ENCODE measurements around the gene MCIDAS.
A peak's percentile ranks its signal among the peaks of the same experiment; 100 is the strongest.

Gene MCIDAS

DNA sequence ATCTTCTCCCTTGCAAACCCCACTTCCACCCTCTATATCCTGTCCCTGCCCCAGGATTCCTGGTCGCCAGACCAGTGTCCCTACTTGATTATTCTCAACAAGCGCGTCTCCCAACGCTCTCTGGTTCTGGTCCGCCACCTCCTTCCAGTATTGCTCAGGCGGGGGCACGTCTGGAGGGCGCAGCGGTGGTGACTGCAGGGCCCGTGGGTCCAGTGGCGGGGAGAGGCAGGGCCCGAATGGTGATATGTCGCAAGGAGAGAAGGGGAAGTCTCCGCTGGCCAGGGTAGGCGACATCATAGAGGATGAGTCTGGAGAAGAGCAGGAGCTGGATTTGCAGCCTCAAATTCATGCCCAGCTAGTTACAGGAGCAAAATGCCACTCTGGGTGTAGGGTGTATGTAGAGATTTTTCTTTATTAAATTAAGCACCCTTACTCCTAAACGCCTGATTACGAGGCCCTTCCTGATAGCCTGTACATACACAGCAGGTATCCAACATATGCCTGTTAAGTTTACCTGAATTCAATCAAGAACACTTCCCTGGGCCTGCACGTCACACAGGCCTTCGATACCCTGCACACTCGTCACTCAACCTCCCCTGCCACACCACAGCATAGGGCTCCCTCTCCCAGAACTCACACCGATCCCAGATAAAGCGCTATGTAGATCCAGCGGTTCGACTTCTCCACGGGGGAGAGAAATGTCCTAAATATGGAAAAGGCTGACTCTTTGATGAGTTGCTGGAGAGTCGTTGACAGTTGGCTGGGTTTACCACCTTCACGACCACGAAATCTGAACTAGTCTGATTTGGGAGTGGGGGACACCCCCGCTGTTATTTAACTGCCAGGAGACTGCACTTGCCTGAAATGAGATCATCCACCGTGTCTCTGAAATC is 4.8 kb downstream of the MCIDAS start:
- peak; percentile 14 for DNase-seq (ENCODE audit: low spot score)

- peak; percentile 18 for DNase-seq (ENCODE audit: low spot score)
Observed at GRCh38 chr5:55220433-55221185, 6.5 kb downstream of the MCIDAS start.

DNA sequence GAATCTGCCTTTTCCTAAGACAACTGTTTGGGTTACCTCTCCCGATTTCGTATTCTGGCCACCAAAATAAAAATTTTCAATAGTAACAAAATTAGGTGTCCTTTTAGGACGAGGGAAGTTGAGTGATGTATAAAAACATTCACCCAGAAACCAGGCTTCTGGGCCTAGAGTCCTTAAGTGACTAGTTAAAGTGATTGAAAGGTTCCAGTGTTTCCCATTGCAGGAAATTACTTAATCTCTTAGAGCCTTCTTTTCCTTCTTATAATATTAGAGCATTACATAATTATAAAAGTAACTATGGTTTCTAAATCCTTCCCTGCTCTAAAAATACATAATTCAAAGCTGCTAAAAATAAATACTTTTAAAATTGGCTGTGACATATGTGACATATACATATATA is 7.3 kb downstream of the MCIDAS start:
- DNase-seq (ENCODE audit: low spot score): no peak

DNA sequence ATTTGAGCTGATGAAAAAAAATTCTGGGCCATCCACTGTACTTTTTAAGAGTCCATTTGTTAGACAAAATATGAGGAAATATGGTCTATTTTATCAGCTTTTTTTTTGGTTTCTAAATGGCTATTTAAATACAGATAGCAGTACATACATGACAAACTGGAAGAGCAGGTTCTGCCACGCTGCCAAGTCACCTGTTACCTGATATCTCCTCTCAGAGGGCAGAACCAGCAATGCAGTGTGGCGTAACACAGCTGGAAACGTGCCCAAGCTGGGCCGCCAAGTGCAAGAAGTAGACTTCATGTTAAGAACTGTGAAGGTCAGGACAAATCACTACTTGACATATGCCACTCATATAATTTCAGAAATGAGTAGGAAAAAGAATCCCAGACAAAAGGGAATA is 8.1 kb downstream of the MCIDAS start:
- DNase-seq (ENCODE audit: low spot score): no peak

- DNase-seq (ENCODE audit: low spot score): no peak
Observed at GRCh38 chr5:55211184-55211874, 15.8 kb downstream of the MCIDAS start.

- no peak for DNase-seq (ENCODE audit: low spot score)
Observed at GRCh38 chr5:55205001-55205400, 22.1 kb downstream of the MCIDAS start.

DNA sequence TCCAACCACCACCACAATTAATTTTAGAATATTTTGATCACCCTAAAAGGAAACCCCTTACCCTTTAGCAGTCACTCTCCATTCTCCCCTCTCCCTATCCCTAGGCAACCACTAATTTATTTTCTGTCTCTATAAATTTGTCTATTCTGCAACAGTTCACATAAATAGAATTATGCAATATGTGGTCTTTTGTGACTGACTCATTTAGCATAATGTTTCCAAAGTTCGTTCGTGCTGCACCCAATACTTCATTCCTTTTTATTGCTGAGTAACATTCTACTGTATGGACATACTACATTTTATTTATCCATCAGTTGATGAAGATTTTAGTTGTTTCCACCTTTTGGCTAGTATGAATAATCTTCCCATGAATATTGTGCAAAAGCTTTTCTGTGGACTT is 36.0 kb downstream of the MCIDAS start:
- DNase-seq (ENCODE audit: low spot score): no peak

DNA sequence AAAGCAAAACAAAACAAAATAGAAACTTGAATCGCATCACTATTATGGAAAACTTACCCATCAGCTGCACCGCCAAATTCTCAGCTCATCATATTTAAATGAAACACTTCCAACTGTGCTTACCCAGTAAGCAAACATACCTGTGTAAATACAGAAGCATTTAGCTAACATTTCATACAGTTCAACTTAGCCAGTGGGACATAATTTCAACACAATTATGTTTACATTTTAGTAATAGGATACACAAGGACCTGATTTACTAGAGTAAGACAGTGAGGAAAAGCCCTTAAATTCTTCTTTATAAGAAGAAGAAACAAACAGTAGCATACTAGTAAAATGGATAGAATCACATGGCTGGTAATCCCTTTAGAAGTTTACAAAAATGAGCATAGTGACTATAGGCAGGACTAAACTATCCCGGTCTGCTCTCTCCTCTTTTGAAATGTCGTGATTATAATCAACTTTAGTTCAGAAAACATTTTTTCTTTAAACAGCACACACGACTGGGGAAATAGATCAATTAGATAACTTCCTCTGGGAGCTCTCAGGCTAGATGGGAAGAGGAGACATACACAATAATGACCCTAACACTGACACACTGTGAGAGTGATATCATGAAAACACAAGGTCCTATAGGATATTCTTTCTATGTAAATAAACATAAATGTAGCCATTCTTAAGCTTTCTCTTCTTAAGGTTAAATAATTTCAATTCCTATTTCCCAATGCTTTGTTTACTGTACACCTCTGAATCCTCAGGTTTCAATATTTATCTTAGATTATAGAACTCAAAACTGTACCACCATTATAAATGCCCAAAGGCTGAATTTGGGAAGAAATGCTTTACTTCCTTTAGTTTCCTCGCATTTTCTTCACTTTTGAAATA is 38.2 kb downstream of the MCIDAS start:
- no peak for DNase-seq (ENCODE audit: low spot score)

- no peak for DNase-seq (ENCODE audit: low spot score)
Observed at GRCh38 chr5:55187370-55187769, 39.7 kb downstream of the MCIDAS start.

DNA sequence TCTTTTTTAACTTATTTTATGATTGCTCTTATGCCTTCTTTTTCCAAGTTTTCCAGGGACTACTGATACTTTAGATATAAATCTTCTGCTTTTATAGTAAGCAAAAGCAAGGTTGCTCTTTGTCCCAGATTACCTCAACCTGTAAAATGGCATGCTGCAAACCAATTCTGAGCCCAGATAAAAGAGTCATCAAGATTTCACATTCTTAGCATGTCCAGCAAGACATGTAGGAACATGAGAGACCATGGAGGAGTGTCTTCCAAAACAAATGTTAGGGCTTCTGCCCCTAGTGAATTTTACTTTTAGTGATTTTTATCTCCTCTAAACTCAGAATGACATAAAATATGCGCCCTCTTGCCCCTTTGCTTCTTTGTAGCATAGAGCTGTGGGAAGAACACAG is 47.1 kb downstream of the MCIDAS start:
- DNase-seq (ENCODE audit: low spot score): no peak

DNA sequence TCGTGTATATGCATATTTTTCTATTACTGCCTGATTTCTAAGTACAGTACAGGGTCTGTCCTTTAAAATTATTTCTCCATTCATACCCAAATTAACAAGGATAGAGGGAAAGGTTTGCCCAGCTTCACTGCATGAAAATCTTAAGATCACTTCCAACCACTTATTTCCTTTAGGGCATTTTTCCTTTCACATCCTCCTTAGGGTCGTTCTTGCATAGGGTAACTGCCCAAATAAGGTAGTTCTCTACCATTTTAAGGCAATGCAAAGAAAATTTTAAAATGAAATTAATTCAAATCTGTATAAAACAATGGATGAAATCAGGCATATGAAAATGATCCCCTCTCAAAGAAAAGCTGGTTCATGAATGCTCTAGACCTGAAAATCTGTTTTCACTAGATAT is 50.0 kb downstream of the MCIDAS start:
- DNase-seq (ENCODE audit: low spot score): no peak

GRCh38 chr5:55176176-55176818 is 50.8 kb downstream of the MCIDAS start:
- DNase-seq (ENCODE audit: low spot score): peak; percentile 37

- DNase-seq (ENCODE audit: low spot score): no peak
Observed at GRCh38 chr5:55175781-55176175, 51.3 kb downstream of the MCIDAS start.

GRCh38 chr5:55173687-55174230 is 53.4 kb downstream of the MCIDAS start:
- DNase-seq (ENCODE audit: low spot score): no peak

GRCh38 chr5:55172937-55173686 is 54.0 kb downstream of the MCIDAS start, which contains the start of gene CDC20B:
TSS of gene CDC20B (minus strand) at chr5:55173177. CDS start at chr5:55173000, 177 bp downstream.
- DNase-seq (ENCODE audit: low spot score): peak; percentile 95

DNA sequence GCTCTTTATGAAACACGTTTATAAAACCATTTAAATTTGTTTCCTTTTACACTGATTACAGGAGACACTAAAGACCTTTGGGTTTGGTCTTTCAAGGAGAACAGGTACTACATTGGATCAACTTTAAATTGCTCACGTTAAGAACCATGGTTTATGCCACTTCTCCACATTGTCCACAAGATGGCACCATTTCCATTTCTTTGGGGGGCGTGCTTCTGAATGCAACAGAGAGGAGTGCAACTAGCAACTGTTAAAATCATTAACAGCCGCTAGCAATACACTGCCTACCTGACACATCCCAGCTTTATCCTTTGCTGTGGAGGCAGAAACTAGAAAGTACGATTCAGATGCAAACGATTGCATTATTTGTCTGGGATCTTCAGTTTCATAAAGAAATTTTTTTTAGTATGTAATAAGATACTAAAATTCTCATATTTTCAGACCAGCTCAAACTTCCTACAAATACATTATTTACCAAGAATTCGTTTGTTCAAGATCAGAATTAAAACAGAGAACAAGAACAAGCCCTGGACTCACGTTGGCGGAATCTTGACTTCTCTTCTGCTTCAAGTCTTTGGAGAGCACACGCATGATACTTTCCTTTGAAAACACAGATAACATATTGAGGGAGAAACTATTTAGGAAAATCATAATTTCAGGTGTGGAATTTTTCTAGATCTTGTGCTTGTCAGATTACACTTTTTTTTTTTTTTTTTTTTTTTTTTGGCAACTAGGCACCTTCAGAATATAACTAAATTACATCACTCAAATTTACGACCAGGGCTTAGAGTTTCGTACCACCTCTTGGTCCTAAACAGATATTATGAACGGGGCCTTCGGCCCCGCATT is 54.8 kb downstream of the MCIDAS start:
- peak; percentile 80 for DNase-seq (ENCODE audit: low spot score)

- no peak for DNase-seq (ENCODE audit: low spot score)
Observed at GRCh38 chr5:55171471-55171870, 55.6 kb downstream of the MCIDAS start.
